Measurements from ENCODE around the gene FBL. TPM values are rescaled to one million over a fixed set of nuclear protein-coding genes. Genes with fewer than 3 reads are reported as not detected.
"Not testable (repeated sequence)": the region's sequence is repeated elsewhere in the genome, so short reads cannot be mapped to it uniquely, and the experiment has no call there.

The FBL gene
- total and polyA plus RNA-seq, 2 of the 8 experiments (the other 6 are each of a cell fraction or from before 2014, with no cell fraction given), result 790 to 1,361 TPM

DNA sequence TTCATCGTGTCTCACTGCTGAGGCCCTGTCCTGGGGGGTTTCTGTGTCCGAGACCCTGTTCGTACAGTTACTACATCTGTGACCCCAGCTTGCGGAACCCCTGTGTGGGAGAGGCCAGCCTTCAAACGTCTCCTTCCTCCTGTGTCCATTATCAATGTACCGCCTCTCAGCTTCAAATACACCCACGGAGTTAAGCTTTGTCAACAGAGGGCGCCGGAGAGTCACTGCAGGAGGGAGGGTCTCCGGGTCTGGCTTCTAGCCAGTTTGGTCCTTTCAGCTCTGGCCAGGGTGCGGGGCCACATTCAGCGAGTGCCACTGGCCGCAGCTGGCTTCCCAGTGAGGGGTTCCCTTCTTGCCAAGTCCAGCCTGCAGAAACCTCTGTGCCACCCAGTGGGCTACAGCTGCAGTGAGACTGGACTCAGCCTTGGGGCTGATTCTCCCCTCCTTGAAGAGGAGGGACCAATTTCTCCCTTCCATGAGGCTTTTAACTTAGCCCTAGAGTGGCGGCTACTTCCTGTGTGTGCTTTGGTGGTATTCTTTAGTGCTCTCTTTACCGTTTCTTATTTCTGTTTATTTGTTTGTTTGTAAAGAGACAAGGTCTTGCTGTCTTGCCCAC, 35.4 kb upstream of the FBL start:
- H3K27ac ChIP-seq (ENCODE audit: low read depth, low read length); H3K27me3 ChIP-seq (replicated peaks in 1 of 4; ENCODE audit: control insufficient read depth in 3 of 4, extremely low read depth in 1 of 4, insufficient read depth in 3 of 4, low read length in 3 of 4); H3K9ac ChIP-seq (replicated peaks in 1 of 4; ENCODE audit: extremely low read depth in 1 of 4, low read depth in 3 of 4, low read length in 3 of 4); H2AFZ ChIP-seq (ENCODE audit: low read length); H2AK5ac ChIP-seq (ENCODE audit: low read depth, low read length); H3K18ac ChIP-seq (ENCODE audit: extremely low read depth, low read length); H3K23me2 ChIP-seq (ENCODE audit: low read depth, low read length); H3K79me1 ChIP-seq (ENCODE audit: low read depth, low read length); H2BK12ac ChIP-seq (ENCODE audit: low read depth, low read length); H3K36me3 ChIP-seq (ENCODE audit: control insufficient read depth in 2 of 4, insufficient read depth in 4 of 4, low read length in 3 of 4); H3K23ac ChIP-seq (ENCODE audit: insufficient read length); H2BK5ac ChIP-seq (ENCODE audit: low read depth, low read length); H2BK20ac ChIP-seq (ENCODE audit: low read length); H4K5ac ChIP-seq (ENCODE audit: insufficient read length, low read depth, low read length); H3K79me2 ChIP-seq (ENCODE audit: control insufficient read depth in 1 of 2, insufficient read depth in 2 of 2, low read length in 2 of 2); POLR2A ChIA-PET (ENCODE audit: partially characterized antibody); H2BK120ac ChIP-seq (replicated peaks; ENCODE audit: low read depth, low read length); H3K4me1 ChIP-seq (replicated peaks in 1 of 4; ENCODE audit: control insufficient read depth in 3 of 4, insufficient read depth in 4 of 4, low read length in 3 of 4); H4K20me1 ChIP-seq (replicated peaks in 1 of 2; ENCODE audit: control insufficient read depth in 1 of 2, insufficient read depth in 2 of 2, low read length in 2 of 2); H3K4ac ChIP-seq (replicated peaks; ENCODE audit: insufficient read length, low read depth, low read length); H3K4me2 ChIP-seq (ENCODE audit: insufficient read depth in 1 of 2, low read depth in 2 of 2, low read length in 2 of 2); H3K9me3 ChIP-seq (ENCODE audit: insufficient read depth in 2 of 2, low read depth in 1 of 2, low read length in 1 of 2); H3K14ac ChIP-seq (ENCODE audit: insufficient read length); H3K4me3 ChIP-seq (ENCODE audit: extremely low read depth in 1 of 4, insufficient read depth in 2 of 4, low read depth in 3 of 4, low read length in 4 of 4); H4K91ac ChIP-seq (replicated peaks; ENCODE audit: insufficient read length, low read length); H4K8ac ChIP-seq (ENCODE audit: extremely low read depth, insufficient read depth, low read length); H3K56ac ChIP-seq (replicated peaks; ENCODE audit: insufficient read length, low read depth, low read length); FAIRE-seq; H2BK15ac ChIP-seq (ENCODE audit: low read length): not testable (repeated sequence)
- CTCF ChIA-PET (ENCODE audit: partially characterized antibody), result interaction anchor here (0.6 to 1.1 kb wide), 4 partner anchors 30 to 995 kb away, joined by 3 read pairs; no protein-coding TSS in a partner anchor
- WGBS, 2 experiments (ENCODE audit: extremely low coverage in 1 of 2, insufficient coverage in 1 of 2, insufficient read length in 1 of 2, insufficient replicate concordance in 2 of 2, low coverage in 1 of 2, low lambda C conversion rate in 2 of 2, missing lambda C conversion rate in 1 of 2), result 20% methylated on average over 13 of the region's 15 CpGs; no CpG with 5 or more reads in 1 of the 2 experiments
- TF ChIP-seq RAD21 (IDR thresholded peaks at IDR 0.05 in 1 of 2, conservative IDR thresholded peaks at IDR 0.05 in 1 of 2; ENCODE audit: low read depth in 2 of 2, low read length in 2 of 2), result peak; percentile 60 to 62
- TF ChIP-seq, protein P1, sequence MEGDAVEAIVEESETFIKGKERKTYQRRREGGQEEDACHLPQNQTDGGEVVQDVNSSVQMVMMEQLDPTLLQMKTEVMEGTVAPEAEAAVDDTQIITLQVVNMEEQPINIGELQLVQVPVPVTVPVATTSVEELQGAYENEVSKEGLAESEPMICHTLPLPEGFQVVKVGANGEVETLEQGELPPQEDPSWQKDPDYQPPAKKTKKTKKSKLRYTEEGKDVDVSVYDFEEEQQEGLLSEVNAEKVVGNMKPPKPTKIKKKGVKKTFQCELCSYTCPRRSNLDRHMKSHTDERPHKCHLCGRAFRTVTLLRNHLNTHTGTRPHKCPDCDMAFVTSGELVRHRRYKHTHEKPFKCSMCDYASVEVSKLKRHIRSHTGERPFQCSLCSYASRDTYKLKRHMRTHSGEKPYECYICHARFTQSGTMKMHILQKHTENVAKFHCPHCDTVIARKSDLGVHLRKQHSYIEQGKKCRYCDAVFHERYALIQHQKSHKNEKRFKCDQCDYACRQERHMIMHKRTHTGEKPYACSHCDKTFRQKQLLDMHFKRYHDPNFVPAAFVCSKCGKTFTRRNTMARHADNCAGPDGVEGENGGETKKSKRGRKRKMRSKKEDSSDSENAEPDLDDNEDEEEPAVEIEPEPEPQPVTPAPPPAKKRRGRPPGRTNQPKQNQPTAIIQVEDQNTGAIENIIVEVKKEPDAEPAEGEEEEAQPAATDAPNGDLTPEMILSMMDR (IDR thresholded peaks at IDR 0.05; ENCODE audit: control extremely low read depth in 1 of 3, insufficient read depth in 1 of 3, low read depth in 1 of 3, low read length in 3 of 3), result peak; percentile 64 to 71 (median 66)
- TF ChIP-seq, protein P2, sequence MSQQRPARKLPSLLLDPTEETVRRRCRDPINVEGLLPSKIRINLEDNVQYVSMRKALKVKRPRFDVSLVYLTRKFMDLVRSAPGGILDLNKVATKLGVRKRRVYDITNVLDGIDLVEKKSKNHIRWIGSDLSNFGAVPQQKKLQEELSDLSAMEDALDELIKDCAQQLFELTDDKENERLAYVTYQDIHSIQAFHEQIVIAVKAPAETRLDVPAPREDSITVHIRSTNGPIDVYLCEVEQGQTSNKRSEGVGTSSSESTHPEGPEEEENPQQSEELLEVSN (IDR thresholded peaks at IDR 0.05), result peak; percentile 20; the same call in 1 of the 2 replicates
- DNase-seq (ENCODE audit: low read depth in 1 of 2, low spot score in 2 of 2), result peak in 1 of 2 experiments; percentile 87
